NCI-H1105 treated with DMSO at 0.1 percent for 48 hours (cell line): ENCODE results near the gene TOX2.

ENCODE experiments used
- DNase-seq: peaks from one replicate; lab custom pipeline; 2025; lab: John Stamatoyannopoulos, UW

TOX2 gene

DNA sequence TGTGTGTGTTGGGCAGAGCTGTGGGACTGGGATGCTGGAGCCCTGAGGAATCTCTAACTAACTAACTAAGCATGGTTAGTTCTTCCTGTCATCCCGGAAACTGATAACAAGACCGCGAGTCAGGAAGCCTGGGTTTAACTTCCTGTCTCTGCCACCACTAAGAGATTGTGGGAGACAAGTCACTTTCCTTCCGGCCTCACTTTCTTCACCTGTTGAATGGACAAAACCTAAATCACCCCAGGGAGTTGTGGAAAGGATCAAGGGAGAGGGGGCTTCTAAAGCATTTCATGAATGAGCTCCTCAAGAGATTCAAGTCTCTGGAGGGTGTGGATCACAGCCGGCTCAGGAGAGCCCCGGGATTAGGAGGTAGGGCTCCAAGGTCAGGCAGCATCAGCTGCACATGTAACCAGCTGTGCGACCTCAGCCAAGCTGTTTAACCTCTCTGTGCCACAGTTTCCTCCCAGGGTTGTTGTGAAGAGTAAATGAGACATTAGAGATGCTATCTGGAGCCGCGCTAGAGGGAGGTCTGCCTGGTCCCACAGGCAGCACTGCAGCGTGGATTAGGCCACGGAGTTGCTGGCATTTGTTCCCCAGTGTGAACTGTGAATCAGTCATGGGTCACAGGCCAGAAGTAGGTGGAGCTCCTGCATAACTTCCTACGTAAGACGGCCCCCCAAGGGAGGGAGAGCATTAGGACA is 105.1 kb downstream of the TOX2 start:
- DNase-seq: no peak

DNA sequence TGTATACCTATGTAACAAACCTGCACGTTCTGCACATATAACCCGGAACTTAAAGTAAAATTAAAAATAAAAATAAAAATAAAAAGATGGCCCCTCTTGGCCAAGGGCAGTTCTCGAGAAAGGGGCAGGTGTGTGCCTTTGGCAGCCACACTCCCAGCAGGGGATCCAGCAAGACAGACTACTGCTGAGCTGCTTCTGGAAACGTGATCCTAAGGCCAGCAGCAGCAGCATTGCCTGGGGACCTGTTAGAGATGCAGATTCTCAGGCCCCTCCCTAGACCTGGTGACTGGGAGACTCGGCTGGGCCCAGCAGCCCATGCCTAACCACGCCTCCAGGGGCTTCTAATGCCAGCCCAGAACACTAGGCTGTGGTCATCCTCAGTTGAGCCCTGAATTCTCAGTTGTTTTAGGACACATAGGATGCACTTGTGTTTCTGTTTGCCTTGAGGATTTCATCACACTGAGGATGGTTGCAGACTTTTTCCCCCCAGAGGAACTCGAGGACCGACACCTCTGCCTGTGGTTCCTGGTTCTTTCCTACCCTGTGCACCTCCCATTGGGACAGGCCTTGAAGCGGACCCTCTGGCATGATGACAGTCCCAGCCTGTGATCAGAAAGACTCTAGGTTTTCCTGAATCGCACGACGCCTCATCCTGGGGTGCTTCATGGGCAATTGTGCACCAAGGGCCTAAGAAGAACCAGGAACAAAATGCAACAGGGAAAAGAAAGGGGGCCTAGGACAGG is 105.9 kb downstream of the TOX2 start:
- DNase-seq: no peak

DNA sequence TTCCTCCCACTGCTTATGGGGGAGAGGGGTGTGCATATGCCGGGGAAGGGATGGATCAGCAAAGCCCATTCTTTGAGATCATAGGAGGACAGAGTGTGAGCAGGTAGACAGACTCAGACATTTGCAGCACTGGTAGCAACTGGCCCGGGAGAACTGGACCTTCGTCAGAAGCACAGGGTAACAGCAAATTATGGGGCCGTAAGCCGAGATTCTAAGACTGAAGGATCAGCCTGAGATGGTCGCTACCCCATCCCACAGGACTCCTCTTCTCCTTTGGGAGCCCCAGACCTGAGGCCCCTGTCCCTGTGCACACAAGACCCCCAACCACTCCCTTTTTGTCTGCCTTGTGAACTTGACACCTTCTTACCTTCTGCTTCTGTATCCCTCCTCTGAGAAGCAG is 106.5 kb downstream of the TOX2 start:
- no peak for DNase-seq

GRCh38 chr20:44021900-44022299 is 107.2 kb downstream of the TOX2 start:
- DNase-seq: no peak

DNA sequence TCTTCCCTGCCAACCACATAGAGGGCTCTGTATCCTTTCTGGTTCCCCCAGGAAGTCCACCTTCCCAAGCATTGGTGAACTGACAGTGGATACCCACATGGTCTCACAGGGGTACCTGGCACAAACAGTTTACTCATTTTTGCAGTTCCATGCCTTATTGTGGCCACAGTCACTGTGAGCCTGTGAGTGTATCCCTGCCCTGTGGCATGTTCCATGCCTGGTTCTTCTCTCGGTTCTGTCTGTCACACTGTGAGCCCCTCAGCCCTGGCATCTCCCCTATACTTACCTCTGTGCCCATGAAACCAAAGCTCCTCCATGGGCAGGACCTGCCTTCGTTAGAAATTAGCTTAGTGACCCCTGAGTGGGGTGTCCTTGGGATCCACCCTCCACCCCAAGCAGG is 107.8 kb downstream of the TOX2 start:
- DNase-seq: no peak

GRCh38 chr20:44023515-44024371 is 109.1 kb downstream of the TOX2 start:
- no peak for DNase-seq

- DNase-seq: no peak
Observed at GRCh38 chr20:44024820-44025580, 110.3 kb downstream of the TOX2 start.

DNA sequence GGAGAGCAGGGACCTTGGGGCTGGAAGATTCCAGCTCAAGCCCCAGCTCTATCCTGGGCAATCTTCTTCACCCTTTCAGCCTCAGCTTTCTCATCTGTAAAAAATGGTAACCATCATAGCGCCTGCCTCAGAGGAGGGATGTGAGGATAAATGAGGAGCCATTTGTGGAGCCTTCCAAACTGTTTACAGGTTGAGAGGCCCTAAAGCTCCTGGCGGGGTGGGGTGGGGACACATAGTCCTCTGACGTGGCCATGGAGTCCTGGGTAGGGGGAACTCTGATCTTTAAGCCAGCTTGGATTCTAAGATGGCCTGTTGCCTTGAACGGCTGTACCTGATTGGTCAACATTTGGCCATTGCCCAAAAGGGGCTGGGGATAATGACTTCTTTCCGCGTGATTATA is 111.1 kb downstream of the TOX2 start:
- DNase-seq: no peak

- no peak for DNase-seq
Observed at GRCh38 chr20:44026647-44027342, 112.1 kb downstream of the TOX2 start.

GRCh38 chr20:44027343-44028002 is 112.8 kb downstream of the TOX2 start:
- no peak for DNase-seq

DNA sequence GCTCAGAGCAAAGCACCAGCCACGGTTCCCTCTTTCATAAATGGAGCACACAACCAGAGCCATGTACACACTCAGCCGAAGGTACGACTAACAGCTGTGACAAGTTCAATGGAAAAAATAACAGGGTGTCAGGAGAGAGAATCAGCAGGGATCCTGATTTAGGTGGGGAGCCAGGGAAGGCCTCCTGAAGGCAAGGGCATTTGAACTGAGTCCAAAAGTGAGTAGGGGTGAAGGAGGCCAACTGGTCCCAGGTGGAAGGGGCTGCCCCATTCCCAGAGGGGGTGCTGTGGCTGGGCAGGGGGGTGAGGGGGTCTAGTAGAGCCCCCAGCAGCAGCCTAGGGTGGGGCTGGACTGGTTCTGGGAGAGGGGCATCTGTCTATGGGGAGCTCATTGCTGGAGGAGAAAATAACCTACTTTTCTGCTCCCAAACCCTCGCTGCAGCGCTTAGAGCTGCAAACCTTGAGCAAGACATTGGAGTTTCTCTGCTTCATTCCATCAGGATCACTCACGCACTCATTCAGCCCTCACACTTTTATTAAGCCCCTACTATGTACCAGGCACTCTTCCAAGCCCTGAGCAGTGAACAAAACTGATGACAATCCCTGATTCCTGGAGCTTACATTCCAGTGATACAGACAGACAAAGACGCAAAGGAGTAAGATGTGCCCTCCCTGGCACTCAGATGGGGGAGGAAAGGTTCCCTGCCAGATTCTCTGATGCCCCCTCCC is 113.5 kb downstream of the TOX2 start:
- no peak for DNase-seq

- DNase-seq: no peak
Observed at GRCh38 chr20:44028868-44029847, 114.5 kb downstream of the TOX2 start.

DNA sequence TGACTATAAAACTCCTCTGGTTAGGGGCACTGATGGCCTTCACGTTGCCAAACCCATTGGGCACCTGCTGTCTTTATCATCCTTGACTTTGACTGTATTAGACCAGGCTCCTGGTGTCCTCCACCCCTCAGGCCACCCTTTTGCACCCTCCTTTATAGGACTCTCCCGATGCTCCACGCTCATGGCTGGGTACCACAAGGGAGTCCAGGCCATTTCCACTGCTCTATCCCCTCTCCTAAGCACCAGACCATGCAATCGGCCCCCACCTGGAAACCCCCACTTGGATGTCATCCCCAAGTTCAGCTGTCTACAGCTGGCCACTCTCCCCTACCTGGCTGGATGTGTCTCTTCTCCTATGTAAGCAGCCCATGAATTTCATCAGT is 115.2 kb downstream of the TOX2 start:
- DNase-seq: no peak

DNA sequence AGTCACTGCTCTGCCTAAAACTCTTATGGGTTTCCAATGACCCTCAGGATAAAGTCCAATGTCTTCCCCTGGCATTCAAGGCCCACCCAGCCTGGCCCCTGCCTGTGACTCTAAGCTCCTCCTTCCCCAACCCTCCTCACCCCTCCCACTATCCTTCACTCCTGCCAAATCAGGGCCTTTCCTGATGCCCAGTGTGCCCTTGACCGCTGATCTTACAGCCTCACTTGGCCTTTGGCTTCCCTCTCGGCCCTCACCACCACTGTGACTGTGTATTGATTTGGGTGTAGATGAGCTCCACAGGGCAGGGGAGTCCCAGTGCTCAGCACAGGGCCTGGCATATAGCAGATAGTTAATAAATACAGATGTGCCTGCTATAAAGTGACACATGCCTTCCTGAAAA is 115.7 kb downstream of the TOX2 start:
- no peak for DNase-seq

DNA sequence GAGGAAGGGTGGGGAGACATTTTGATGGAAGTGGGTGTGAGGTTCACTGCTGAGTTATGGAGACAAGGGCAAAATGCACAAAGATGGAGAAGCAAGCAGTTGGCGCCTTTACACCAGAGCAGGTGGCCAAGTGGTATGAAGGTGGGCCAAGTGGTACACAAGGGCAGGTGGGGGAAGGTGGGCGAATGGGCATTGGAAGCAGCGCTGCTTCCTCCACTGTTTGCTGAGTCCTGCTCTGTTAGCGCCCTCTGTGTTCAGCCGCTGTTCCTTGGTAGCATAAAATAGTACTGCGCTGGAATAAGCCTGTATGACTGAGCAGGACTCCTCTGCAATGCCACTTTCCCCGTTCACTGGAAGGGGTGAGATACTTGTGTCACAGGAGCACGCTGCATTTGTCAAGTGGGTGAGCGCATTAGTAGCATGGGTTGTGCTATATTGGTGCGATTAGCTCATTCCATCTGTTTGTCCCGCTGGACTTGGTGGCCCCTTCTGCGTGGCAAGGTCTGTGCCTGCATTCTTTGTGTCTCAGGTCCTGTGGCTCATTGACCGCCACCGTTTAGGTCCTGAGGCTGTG is 116.4 kb downstream of the TOX2 start:
- DNase-seq: no peak

DNA sequence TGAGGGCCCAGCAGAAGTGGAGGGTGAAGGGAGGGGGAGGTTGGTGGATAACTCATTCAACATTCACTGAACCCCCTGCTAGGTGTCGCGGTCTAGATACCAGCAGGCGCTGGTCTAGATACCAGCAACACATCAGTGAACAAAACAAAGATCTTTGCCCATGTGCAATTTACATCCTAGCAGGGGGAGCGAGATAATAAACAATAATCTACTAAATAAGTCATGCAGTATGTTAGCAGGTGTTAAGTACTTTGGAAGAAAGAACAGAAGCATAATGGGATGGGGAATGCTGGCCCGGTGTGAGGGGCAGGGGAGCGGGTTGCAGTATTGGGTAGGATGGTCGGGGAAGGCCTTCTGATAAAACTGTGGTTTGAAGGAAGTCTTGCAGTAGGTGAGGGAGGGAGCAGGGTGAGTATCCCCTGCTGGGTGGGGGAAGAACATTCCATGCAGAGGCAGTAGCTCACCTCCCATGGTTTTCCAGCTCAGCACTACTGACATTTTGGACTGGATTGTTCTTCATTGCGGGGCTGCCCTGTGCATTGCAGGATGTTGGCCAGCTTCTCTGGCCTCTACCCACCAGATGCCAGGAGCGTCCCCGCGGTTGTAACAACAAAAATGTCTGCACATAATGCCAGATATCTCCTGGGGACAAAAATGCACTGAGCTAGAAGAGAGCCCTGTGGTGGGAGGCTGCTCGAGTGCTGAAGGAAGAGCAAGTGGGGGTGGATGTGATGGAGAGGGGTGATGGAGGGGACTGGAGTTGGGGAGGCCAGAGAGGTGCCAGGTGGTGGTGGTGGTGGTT is 117.3 kb downstream of the TOX2 start:
- DNase-seq: no peak

DNA sequence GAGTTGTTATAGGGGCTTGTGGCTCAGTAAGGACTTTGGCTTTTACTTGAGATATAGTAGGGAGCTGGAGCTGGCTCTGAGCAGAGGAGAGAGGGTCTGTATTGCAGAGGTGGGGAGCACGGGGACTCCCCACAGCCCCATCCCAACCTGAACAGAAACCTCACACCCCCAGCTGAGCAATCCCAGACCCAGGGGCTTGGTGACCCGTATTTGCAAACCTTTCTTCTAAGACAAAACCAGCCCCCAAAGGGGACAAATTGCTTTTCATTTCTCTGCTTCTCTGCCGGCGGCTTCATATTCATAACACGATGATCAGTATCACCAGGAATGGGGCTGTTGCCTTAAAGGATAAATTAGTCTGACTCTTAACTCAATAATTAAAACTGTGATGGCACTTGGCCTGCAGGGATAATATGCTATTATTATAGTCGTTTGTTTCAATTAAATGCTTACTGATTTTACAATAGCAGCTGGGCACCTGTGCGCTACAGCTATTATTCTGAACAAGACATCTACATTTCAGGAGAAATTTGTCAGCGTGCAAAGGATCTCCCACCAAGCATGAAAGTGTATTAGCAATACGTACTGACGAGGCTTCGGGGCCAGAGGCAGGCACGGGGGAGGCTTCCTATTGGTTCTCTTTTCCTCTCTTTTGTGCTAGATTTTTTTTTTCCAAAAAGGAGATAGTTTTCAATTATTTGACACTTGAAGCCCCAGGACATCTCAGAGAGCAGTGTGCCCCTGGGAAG is 118.1 kb downstream of the TOX2 start:
- DNase-seq: no peak
